AG04449 (cell line): ENCODE data around the gene SLC30A7.
A peak's percentile ranks its signal among the peaks of the same experiment; 100 is the strongest.

Experiments
- CTCF ChIA-PET: fragments of 350-600 bp; formaldehyde crosslinking; extraction: SDS; loops from one replicate; lab custom pipeline; 2021; ENCODE audit warnings: antibody characterized with exemption; lab: Yijun Ruan, JAX
- POLR2A ChIA-PET: fragments of 400-600, 350-600 bp; formaldehyde crosslinking; extraction: SDS; loops from one replicate; lab custom pipeline; 2020; ENCODE audit warnings: antibody characterized with exemption, inconsistent platforms; lab: Yijun Ruan, JAX
- DNase-seq: peaks from one replicate; pipeline ENCODE4 v3.0.0-alpha.2; 2010; ENCODE audit warnings: low read depth, low spot score
- H3K4me3 ChIP-seq: 2 replicates; pipeline ENCODE4 v1.5.1; 2011; ENCODE audit warnings: low read depth, mild to moderate bottlenecking, control low read depth, low read length
- TF ChIP-seq, protein P1 (sequence below): IDR thresholded peaks from one replicate; pipeline ENCODE4 v1.5.1; 2011; ENCODE audit warnings: mild to moderate bottlenecking, moderate library complexity, low read length, control low read depth, inconsistent platforms; ENCODE audit not compliant: insufficient read depth; ENCODE audit errors: missing control alignments

Gene SLC30A7

GRCh38 chr1:100861379-100861778 is 34.5 kb upstream of the SLC30A7 start:
- ChIA-PET POLR2A (no interaction called here), CTCF (interaction anchor here (0.9 to 1.5 kb wide), 2 partner anchors 400 to 405 kb away, joined by 3 to 4 read pairs; no protein-coding TSS in a partner anchor)
- TF ChIP-seq, protein P1, sequence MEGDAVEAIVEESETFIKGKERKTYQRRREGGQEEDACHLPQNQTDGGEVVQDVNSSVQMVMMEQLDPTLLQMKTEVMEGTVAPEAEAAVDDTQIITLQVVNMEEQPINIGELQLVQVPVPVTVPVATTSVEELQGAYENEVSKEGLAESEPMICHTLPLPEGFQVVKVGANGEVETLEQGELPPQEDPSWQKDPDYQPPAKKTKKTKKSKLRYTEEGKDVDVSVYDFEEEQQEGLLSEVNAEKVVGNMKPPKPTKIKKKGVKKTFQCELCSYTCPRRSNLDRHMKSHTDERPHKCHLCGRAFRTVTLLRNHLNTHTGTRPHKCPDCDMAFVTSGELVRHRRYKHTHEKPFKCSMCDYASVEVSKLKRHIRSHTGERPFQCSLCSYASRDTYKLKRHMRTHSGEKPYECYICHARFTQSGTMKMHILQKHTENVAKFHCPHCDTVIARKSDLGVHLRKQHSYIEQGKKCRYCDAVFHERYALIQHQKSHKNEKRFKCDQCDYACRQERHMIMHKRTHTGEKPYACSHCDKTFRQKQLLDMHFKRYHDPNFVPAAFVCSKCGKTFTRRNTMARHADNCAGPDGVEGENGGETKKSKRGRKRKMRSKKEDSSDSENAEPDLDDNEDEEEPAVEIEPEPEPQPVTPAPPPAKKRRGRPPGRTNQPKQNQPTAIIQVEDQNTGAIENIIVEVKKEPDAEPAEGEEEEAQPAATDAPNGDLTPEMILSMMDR = no peak
- H3K4me3 ChIP-seq = no peak overlapping the region
- no peak for DNase-seq

- peak; percentile 56 for DNase-seq
- TF ChIP-seq, protein P1 = no peak
- POLR2A ChIA-PET = interaction anchor here (1.2 to 1.3 kb wide), 2 partner anchors 239 to 241 kb away, joined by 3 to 4 read pairs; no protein-coding TSS in a partner anchor
Measured at GRCh38 chr1:100862591-100862990, 33.3 kb upstream of the SLC30A7 start.

DNA sequence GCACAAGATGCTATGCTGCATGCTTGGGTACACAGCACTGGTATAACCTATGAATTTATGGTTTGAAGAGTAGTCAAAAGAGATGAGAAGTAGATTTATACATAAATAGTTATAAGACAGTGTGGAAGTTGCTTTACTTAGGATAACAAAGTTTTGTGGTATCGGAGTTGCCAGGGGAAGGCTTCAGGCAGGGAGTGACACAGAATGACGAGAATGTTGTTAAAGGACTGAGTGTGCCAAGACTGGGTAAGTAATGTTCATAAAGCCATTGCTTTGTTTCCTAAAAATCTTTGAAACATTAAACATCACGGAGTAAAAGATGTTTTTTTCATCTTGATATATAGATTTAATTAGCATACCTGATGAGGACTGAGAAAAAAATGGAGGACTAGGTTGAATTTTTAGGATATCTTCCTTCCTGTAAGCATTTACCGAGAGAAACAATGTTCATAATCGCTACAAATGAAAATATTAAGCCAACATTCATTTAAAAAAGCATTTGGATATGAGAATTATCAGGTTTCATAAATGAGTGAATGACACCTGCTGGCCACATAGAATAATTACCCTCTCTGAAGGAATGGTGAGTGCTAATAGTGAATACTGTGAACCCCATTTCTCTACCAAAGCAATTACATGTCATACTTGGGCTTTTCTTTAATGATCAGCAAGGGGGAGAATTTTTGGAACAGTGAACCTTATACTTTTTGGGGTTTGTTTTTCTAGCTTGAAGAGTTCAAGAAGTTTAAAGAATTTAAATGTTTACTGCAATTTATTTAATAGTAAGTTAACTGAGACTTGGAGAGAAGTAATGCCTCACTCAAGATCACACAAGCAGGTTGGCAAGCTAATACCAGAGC is 29.6 kb upstream of the SLC30A7 start:
- TF ChIP-seq, protein P1 = peak; percentile 42

More at GRCh38 chr1:100862591-100862990, 33.3 kb upstream of the SLC30A7 start:
- no peak overlapping the region for H3K4me3 ChIP-seq
- CTCF ChIA-PET = interaction anchor here (1.0 to 15.8 kb wide), 8 partner anchors 13 to 409 kb away, joined by 3 to 700 read pairs (median 6); no protein-coding TSS in a partner anchor

DNA sequence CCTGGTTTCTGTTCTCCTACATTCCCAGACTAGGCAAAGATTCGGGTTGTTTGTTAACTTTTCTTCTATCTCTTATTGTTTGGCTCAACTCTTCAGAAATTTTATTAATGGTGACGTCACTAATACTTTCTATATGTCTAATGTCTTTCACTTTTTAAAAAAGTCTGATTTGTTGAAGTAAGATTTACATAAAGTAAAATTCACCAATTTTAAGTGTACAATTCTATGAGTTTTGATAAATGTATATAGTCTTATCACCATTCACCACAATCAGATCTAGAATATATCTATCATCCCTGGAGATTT is 29.0 kb upstream of the SLC30A7 start:
- no peak for DNase-seq
- TF ChIP-seq, protein P1 = no peak
- POLR2A ChIA-PET = no interaction called here
- CTCF ChIA-PET = interaction anchor here (0.6 to 15.8 kb wide), 24 partner anchors 10 to 1057 kb away, joined by 3 to 700 read pairs (median 6); no protein-coding TSS in a partner anchor
- H3K4me3 ChIP-seq = no peak overlapping the region

More for the DNA sequence above, 29.6 kb upstream of the SLC30A7 start:
- ChIA-PET POLR2A (no interaction called here), CTCF (interaction anchor here (0.6 to 15.8 kb wide), 26 partner anchors 10 to 1056 kb away, joined by 3 to 700 read pairs (median 6); no protein-coding TSS in a partner anchor)
- DNase-seq = no peak
- H3K4me3 ChIP-seq = no peak overlapping the region

- POLR2A ChIA-PET = interaction anchor here (1.0 kb wide), 1 partner anchor 409 kb away, joined by 4 read pairs; no protein-coding TSS in a partner anchor
- TF ChIP-seq, protein P1 = peak; percentile 6
- CTCF ChIA-PET = interaction anchor here (0.6 to 15.8 kb wide), 64 partner anchors 8 to 1152 kb away, joined by 3 to 700 read pairs (median 4); partner anchors contain the start of genes EXTL2 and TRMT13
- no peak overlapping the region for H3K4me3 ChIP-seq
- peak; percentile 19 for DNase-seq
Measured at GRCh38 chr1:100868364-100868995, 27.4 kb upstream of the SLC30A7 start.
